Dermis blood vessel endothelial cell (primary cell): Measurements from ENCODE around the gene COX7A2. TPM values are rescaled to one million over a fixed set of nuclear protein-coding genes. Genes with fewer than 3 reads are reported as not detected.

ENCODE experiments used
- DNase-seq: peaks from one replicate; pipeline ENCODE4 v3.0.0; 2010
- total RNA-seq: library from RNA; depleted of rRNA; stranded (reverse); fragments of >200 nt; gene quantifications from 2 replicates; pipeline ENCODE4 v1.2.3, GENCODE V29; 2014

Gene COX7A2
- total RNA-seq, 1 donor from 2014 or later, result 324 TPM

DNA sequence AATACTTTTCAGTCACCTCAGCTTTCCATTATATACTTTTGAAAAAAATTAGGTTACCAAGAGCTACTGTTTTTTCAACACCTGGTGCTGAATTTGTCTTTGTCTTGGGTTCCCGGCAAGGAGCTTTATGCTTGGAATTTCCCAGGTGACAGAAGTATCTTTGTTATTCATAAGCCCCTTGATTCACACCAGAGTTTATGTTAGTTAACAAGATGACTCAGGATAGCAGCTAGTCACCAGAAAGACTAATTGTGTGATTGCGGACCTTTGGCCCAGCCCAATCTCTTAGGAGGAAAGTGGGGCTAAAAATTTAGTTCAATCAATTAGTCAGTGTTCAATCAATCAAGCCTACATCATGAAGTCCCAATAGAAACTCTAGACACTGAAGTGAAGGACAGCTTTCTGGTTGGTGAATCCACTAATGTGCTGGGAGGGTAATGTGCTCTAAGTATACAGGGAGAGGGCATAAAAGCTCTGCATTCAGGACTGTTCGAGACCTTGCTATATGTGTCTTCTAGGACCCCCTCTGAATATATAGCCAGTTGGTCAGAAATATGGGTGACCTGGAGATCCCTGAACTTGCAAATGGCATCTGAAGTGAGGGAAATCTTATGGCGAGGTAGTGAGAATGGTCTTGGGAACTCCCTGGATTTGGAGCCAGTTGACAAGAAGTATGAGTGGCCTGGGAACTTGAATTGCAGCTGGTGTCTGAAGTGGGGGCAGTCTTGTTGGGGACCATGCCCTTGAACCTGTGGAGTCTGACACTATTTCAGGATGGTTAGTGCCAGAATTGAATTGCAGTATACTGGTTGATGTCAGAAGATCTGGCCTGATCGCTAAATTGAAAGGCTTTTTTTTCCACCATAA, 24.8 kb upstream of the COX7A2 start:
- DNase-seq, result peak; percentile 71

DNA sequence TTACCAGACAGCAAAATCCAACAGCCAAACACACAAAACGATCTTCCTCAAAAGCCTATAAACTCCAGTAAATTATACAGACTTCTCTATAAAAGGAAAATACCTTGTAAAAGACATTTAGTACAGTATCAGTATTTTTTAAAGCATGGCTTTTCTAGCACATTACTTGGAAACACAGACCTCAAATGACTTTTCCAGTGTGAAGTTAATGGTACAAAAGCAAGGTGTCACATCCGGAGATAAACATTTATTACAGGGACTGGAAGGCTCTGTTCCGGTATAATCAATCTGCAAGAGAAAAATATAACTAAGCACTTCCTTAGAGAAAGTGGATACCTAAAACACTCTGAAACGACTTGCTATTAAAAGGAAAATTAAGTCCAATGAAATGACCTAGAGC, 23.9 kb upstream of the COX7A2 start:
- DNase-seq, result peak; percentile 75

DNA sequence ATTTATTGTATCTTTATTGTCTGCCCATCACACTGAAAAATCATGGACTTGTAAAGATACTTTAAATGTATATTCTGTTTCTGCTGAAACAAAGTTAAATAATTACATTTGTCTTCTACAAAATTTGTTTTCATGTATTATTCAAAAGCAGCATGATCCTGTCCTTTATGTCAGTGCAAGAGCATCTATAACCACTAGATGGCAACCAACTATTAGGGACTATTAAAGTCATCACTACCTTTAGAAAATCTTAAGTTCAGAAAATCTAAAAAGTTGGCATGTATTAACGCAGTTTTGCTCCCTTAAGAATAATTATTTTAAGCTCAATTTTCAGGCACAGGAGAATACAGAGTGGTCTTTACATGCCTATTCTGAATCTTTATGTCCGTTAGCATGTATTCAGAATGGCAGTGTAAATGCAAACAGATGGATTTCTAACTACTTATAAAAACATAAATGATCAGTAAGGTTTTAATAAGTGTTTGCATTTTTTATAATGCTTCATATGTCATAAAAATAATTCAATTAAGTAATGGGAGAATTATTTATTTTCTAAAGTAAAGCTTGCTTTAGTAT, 23.2 kb upstream of the COX7A2 start:
- peak; percentile 79 for DNase-seq

DNA sequence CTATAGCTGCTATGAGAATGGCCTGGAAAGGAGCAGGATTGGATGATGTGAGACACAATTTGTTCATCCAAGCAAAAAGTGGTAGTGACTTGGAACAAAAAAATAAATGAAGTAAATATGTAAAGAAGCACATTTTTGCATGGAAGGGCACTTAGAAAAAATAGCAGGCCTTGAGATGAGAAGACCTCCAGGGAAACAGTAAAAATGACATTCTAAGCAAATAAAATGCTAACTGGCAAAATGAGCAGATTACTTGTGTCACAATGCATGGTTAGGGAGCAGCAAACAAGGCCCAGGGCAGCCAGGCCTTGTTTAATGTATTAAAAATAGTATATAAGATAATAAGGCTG, 19.8 kb upstream of the COX7A2 start:
- DNase-seq, result no peak

DNA sequence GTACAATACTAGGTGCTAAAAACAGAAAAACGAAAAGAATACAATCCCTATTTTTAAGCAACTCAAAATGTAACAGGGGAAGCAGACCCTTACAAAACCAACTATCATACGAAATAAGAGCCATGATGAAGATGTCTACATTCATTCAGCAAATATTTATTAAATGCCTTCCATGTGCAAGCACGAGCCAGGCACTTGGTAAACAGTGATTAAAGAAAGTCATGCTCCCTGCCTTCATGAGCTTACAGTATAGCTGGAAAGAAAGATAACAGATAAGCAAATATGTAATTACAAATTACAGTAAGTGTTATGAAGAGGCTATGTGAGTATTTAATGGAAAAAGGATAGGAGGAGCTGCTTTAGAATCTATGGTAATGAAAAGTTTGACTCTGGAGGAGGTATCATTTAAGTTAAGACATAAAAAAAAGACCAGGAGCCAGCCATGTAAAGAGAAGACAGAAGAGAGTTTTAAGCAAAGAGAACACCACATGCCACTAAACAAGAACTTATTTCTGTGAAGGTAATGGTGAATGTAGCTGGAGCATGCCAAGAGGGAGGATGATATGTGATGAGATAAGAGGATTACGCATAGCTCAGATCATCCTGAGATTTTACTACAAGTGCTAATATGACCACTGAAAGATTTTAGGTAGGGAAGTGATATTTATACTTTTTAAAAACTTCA, 19.3 kb upstream of the COX7A2 start:
- DNase-seq, result no peak

DNA sequence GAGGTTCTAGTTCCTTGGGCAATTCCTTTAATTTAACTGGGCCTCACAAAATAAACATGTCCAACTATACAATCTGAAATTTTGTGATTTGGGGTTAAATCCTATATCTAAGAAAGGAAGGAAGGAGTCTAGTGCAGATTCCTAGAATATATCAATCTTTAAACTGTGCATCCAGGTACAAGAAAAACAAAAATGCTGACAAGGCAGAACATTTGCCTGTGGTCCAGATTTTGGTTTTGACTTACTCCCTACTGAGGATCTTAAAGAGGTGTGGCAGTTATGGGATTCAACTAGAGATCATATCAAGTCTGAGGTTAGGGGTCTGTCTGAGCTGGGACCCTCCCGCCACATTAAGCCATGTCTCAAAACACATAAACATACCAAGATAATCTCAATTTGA, 17.7 kb upstream of the COX7A2 start:
- DNase-seq, result no peak

DNA sequence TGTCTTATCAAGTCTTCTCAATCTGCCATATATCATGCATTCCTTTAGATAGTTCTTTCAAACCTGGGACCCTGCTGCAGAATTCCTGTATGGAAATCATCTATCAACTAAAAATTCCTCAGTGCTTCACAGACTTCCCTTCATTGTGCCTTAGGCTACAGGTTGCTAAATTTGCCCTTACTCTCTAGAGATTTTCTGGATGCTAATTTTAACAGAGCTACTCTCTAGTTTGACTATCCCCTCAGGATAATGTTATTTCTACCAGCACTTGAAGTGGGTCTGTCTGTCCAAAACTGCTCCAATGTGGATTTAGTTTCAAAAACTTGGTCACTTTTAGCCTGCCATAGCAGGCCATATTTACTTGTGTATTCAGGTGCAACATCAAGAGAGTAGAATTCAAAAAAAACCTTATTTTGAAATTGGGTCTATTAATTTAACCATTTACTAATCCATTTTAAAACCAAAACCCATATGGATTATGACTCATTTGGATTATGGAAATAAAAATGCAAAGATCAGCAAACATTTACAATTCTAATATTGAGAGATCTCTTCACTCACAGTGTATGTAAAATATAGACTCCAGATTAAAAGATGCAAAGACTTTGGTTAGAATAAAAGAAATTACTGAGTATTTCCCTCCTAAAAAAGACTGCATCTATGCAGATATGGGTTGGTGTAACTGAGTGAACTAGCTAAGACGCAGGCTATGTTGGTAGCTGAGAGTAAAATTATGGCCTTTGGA, 13.9 kb upstream of the COX7A2 start:
- no peak for DNase-seq

DNA sequence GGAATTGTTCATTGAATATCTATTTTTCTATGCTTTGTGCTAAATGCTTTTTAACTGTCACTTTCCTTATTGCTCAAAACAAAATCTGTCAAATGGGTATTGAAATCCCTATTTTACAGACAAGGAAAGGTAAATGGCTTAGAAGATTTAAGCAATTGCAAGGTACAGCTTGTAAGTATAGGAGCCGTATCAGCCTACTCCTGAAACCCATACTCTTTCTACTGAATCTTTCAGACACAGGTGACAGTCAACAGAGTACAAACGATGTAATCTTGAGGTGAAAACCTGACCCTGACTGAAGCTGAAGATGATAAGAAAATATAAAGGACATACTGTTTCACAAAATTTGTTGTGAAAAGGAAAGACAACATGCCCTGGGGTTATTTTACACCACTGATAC, 7.0 kb upstream of the COX7A2 start:
- DNase-seq, result no peak

DNA sequence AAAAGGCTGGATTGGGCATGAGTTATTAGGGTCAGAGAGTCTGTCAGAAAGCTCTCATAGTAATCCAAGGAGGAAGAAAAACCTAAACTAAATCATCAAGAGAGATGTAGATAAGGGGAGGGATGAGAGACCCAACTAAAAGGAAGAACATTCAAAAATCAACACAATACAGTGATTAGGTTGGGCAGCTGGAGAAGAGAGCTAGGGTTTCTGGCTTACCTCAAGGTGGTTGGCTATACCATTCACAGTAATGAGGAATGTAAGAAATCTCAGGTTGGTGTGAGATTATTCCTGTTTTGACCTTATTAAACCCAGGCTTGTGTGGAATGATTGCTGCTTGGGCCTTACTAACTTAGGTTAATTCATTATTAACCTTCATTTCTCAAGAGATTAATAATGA, 6.2 kb upstream of the COX7A2 start:
- DNase-seq, result no peak

DNA sequence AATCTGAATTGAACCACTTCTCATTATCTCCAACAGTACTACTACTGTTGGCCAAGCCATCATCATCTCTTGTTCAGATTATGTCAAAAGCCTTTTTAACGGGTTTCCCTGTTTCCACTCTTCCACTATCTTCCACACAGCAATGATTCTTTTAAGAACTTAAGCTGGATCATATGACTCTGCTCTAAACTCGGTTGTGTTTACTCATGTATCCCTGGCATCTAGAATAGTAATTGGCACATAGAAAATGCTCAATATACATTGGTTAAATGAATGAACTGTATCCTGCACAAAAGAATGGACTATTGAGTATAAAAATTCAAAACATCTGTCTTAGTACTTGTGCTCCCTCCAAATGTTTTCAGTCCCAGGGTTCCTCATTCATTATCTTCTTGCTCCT, 2.8 kb upstream of the COX7A2 start:
- DNase-seq, result no peak

DNA sequence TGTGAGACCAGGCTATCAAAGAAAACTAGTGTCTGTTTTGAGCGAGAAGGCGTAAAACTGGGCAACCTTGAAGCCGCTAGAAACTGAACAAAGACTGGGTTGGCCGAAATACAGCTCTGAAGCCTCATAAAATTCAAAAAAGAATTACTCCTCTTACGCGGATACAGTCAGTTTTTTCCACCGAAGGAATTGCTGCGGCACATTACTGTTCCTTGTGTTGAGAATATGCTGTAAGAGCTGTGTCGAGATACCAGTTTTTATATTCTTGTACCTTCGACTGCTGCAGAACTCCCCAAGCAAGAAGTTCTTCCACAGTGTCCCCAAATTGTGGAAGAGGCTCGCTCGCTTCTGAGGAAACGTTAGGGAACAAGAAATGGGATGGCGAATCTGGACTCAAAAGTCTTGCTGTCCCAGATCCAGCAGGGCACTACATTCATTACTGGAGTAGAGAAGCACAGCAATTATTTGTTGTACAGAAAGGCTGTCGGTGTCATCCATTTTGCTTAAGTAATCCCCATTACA, 523 bp upstream of the COX7A2 start:
- DNase-seq, result no peak

DNA sequence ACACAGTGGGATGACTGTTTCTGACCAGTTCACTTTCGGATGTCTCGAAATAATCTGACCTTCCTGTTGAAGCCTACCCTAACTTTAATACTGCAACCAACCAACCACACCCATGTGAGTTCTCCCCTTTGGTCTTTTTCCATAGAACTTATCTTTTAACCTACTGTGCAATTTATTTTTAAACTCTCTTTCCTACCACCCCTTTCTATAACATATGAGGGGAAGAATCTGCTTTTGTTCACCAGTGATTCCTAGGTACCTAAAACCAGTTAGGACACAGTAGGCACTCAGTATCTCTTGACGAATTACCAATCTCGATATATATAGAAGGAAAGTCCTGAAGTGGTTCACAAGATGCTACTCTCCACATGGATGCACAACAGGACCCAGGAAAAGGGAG, 7.0 kb downstream of the COX7A2 start:
- DNase-seq, result no peak

DNA sequence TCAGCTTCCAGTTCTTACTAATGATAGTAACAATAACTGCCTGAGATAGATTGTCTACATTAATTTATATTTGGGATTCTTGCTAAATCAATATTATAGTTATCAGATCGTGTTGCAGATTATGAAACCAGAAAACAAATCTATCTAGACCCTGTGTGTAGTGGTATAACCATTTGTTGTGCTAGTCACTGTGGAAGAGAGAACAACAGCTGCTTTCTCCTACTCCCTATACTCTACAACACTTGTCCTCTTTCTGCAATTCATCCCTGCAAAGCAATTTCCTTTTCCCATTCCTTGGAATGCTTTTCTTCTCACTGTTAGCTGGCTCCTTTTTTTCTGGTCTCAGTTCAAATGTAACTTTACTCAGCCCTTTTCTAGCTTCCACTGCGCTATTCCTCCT, 8.3 kb downstream of the COX7A2 start:
- DNase-seq, result no peak

DNA sequence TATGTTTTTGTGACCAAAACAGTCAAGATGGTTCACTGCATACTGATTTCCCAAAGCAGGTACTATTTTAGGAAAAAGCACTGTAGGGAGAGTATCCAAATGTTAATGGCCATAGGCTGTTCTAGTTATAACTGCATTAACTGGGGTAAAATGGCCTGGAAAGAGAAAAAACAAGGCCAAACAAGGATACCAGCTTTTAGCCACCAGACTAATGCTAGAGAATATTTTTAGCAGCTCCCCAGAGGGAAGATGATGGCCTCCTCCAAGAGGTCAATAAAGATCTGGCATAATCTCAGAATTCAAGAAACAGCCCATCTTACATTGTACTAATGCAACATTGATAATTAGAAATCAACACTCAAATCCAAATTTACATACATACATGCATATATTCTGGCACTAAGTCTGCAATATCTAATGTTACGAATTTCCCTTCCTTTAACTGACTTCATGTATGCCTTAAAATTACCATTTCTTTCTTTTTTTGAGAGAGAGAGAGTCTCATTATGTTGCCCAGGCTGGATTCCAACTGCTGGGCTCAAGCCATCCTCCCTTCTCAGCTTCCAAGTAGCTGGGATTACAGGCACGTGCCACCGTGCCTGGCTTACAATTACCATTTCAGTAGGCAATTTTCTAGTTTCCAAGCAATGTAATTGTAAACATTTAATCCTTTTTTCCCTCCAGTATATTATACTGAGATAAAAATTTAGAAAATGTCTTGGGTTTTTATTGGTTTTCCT, 9.3 kb downstream of the COX7A2 start:
- DNase-seq, result no peak

DNA sequence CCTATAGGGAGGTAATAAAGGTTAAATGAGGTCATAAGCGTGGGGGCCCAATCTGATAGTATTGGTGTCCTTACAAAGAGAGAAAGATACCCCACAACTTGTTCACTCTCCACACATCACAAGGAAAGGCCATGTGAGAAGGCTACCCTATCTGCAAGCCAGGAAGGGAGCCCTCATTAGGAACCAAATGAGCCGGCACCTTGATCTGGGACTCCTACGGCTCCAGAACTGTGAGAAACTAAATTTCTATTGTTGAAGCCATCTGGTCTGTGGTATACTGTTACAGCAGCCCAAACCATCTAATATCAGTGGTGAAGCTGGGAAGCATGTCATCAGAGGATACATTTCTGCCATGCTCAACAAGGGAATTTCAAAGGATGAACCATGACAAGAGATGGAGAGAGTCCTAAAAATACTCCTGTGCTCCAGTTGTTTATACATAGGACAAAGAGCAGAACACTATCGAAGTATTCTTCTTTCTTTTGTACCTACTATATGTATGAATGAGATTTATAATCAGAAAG, 10.4 kb downstream of the COX7A2 start:
- no peak for DNase-seq

DNA sequence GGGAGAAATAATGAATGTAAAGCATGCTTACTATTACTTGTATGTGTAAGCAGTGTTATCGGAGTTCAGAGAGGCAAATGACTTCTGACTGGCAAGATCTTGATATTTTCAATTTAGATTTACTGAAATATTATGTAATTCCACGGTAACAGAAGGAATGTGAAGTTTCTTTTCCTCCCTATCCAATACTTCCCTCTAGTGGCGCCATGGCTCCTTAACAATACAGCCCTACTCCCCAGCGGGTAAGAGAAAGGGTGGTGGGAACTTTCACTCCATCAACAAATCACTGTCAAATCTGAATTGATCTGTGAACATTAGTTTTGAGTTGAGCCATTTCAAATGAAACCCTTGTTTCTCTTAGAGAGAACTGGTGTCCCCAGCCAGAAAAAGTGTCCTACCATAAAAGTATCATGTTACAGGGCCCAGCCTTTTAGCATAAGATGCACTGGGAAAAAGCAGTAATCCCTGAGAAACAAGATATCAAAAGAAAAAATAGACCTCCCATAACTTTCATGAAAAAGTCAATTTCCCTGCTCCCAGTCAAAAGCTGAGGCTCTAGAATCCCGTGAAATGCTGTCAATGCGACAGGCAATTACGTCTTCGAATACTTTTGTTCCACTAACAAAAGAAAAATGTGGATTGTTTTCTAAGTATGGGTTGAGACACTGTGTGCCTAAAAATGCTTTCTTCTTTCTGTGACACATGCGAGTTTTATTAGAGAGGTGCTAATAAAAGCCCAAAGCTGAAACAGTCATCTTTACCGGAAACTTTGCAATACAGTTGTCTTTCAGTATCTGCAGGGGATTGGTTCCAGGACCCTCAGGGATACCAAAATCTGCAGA, 12.9 kb downstream of the COX7A2 start:
- peak; percentile 71 for DNase-seq

DNA sequence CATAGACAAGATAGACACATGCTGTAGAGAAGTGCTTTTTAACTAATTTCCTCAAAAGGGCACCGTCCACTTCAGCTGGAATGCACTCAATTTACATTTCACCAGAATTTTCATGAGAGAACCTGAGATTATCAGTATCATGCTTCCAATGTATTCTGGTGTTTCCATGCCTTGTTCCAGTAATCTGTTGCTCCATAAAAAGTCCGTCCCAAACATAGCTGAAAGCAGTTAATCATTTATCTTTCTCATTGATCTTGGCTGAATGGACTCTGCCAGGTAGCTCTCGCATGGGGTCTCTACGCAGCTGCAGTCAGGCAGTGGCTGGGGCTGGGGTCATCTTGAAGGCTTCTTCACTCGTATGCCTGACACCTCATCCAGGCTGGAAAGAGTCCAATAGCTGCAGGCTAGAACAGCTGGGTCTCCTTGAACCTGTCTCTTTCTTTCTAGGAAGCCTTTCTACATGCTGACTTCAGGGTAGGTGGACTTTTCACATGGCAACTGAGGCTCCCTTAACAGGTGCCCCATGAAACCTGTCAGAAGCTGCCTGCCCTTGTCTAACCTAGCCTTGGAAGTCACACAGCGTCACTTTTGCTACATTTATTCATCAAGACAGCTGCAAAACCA, 19.2 kb downstream of the COX7A2 start:
- DNase-seq, result no peak

DNA sequence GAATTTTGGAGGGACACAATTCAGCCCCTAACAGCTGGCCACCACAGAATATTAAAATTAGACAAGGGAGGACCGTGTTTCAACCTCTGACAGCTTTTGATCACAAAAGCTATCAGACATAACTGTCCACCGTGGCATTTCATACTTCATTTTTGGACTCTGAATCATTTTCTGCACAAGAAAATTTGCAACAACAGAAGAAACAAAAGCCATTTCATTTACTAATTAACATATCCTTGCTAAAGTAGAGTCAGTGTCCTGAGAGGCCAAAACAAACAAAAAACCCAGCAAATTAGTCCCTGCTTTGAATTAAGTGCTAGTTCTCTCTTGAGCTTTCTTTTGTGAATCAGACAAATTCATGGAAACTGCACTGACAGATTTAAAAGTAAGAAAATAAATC, 20.2 kb downstream of the COX7A2 start:
- DNase-seq, result no peak

DNA sequence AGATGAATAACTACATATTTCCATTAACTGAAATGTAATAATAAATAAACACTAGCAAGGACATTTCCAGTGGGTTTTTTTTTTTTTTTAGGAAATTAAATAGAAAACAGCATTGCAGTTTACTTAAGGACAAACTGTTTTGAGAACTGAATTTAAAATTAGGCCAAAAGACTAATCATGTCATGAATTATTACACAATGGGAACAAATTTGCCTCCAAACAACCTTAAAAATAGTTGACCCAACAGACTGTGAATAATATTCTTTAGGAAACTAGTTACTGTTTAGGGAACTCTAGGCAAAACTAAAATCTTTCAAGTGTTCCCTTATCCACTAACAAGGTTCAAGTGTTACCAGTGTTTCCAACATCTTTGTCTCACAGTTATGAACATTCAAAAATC, 21.3 kb downstream of the COX7A2 start:
- no peak for DNase-seq

DNA sequence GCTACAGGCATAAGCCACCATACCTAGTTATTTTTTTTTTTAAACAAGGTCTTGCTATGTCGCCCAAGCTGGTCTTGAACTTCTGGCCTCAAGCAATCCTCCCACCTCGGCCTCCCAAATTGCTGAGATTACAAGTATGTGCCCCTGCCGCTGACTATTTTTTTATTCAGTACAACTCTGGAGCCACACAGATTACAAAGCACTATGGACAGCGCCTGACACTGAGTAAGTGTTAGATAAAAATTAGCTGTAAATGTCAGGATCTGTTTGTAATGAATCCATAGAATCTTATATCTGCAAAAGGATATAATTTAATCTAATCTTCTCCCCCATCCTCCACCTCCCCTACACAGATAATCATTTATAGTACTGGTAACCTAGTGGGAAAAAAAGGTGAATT, 22.5 kb downstream of the COX7A2 start:
- DNase-seq, result no peak

DNA sequence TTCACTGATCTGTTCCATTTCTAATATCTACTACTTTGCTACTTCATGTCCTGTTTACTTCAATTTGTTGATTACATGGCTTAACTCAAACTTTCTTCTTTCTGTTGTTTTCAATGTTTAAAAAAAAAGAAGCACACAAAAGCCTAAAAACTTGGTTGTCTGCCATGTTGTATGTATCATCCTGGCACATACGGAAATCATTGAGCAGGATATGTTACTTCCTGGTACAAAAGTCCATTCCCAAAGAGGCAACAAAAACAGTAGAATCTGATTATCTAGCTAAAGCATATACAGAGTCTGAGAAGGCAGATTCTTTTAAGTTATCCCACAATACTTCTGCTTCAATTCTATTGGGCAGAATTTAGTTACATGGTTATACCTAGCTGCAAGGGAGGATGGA, 23.2 kb downstream of the COX7A2 start:
- peak; percentile 20 for DNase-seq
